Neuron (in vitro differentiated cells): ENCODE data around the gene CNPPD1.

ENCODE experiments used
- H2AFZ ChIP-seq: one replicate; pipeline ENCODE4 v1.6.1; 2013; ENCODE audit warnings: low read depth, mild to moderate bottlenecking, inconsistent platforms, low read length, moderate library complexity
- H3K27me3 ChIP-seq: one replicate; pipeline ENCODE4 v1.6.1; 2013; ENCODE audit warnings: low read length; ENCODE audit not compliant: insufficient read depth
- H3K36me3 ChIP-seq: one replicate; pipeline ENCODE4 v1.6.1; 2013; ENCODE audit warnings: low read length; ENCODE audit not compliant: insufficient read depth
- H3K4me1 ChIP-seq: one replicate; pipeline ENCODE4 v1.6.1; 2013; ENCODE audit warnings: low read length; ENCODE audit not compliant: insufficient read depth
- H3K4me3 ChIP-seq: 2 replicates; pipeline ENCODE4 v1.5.1; 2013; ENCODE audit warnings: mild to moderate bottlenecking, low read length, moderate library complexity
- H3K9me3 ChIP-seq: one replicate; pipeline ENCODE4 v1.6.1; 2013; ENCODE audit warnings: low read length

The CNPPD1 gene

DNA sequence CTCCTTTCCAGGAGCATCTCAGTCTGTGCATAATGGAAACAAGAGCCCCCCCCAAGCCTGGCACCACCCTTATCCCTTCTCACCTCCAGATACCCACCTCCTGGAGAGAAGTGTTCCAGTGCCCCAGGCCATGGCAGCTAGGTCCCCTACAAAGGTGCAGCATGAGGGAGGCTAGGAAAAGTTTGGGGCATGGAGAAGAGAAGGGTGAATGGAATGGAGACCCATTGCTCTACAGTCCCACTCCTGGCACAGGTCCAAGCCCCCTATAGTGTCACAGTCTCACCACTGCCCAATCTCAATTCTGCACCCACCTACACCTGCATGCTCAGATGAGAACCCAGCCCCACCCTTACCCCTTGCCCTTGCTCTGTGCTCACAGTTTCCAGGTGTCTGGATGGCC is 7.8 kb downstream of the CNPPD1 start:
- no peaks in the 10 kb centered on the region for H3K4me1 ChIP-seq
- no peaks in the 10 kb centered on the region for H3K27me3 ChIP-seq
- no peak overlapping the region for H3K4me3 ChIP-seq
- peaks cover 13% of the 10 kb centered on the region for H3K36me3 ChIP-seq
- no peaks in the 10 kb centered on the region for H3K9me3 ChIP-seq
- H2AFZ ChIP-seq: no peak overlapping the region

DNA sequence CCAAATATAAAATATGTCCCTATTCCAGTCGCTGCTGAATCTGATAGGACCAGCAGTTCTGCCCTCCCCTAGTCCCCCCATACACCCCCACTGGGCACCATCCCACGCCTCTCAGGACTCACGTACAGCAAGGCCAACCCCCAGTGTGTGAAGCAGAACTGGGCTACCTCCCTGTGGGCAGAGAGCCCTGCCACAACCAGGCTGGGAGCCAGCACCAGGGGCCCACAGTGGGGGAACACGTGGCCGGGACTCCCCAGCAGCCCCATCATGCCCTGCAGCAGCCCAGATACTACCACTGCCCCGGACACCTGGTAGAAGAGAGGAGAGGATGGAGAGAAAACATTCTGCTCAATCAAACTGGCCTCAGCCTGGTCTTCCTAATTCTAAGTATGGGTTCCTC is 8.2 kb downstream of the CNPPD1 start:
- Histone ChIP-seq H3K9me3 (no peaks in the 10 kb centered on the region), H3K36me3 (peaks cover 8% of the 10 kb centered on the region), H3K27me3 (no peaks in the 10 kb centered on the region), H3K4me3 (no peak overlapping the region), H3K4me1 (no peaks in the 10 kb centered on the region), H2AFZ (no peak overlapping the region)

DNA sequence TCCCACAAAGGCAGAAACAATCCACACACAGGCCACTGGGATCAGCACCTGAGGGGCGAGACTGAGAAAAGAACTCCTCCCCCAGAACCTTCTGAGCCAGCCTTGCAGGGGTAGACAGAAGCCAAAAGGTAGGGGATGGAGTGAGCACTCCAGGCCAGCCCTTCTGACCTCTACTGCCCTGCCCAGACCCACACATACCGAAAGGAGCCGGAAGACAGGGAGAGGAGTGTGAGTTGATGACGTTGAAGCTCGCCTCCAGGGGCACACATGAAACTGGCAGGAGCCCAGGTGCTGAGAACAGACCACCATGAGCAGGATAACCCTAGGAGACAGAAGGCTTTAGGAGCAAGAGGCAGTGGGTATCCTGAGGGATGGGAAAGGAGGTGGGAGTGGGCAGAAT is 8.7 kb downstream of the CNPPD1 start:
- H3K4me3 ChIP-seq: no peak overlapping the region
- H3K4me1 ChIP-seq: no peaks in the 10 kb centered on the region
- H3K36me3 ChIP-seq: peaks cover 6% of the 10 kb centered on the region
- no peaks in the 10 kb centered on the region for H3K9me3 ChIP-seq
- no peak overlapping the region for H2AFZ ChIP-seq
- no peaks in the 10 kb centered on the region for H3K27me3 ChIP-seq

DNA sequence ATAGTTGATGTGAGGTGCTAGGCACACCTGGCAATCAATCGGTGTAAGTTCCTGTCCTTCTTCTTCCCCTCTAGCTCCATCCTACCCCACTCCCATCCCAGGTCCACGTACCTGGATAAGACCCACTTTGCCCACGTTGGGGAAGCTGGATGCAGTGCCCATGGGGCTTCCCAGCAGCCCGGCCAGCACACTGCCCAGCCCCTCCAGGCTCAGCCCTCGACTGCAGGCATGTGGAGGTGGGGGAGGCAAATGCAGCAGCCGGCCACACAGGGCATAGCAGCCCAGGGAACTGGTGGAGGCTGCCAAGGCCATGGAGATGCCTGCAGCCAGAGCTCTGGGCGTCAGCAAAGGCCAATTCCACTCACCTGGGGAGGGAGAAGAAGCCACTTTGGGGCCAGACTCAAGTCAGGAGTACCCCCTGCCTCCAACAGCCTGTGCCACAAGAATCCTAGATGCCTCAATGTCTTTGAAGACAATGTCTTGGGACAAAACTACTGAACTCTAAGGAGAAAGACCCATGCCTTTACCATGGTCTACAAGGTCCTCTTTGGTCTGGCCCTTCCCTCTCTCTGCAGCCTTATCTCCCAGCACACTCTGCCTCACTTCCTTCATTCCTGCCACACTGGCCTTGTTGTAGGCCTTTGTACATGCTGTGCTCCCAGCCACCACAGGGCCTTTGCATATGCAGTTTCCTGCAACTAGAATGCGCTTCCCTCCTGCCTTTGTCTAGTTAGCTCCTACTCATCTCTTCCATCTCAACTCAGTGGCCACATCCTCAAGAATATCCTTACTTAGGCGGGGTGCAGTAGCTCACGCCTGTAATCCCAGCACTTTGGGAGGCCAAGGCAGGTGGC is 11.4 kb downstream of the CNPPD1 start:
- Histone ChIP-seq H3K36me3 (no peaks in the 10 kb centered on the region), H3K9me3 (no peaks in the 10 kb centered on the region), H3K4me3 (no peak overlapping the region), H3K27me3 (no peaks in the 10 kb centered on the region), H2AFZ (no peak overlapping the region), H3K4me1 (peaks cover 4% of the 10 kb centered on the region)

- H3K27me3 ChIP-seq: no peaks in the 10 kb centered on the region
- H2AFZ ChIP-seq: no peak overlapping the region
- H3K4me1 ChIP-seq: peaks cover 9% of the 10 kb centered on the region
- H3K9me3 ChIP-seq: no peaks in the 10 kb centered on the region
- no peaks in the 10 kb centered on the region for H3K36me3 ChIP-seq
- no peak overlapping the region for H3K4me3 ChIP-seq
Observed at GRCh38 chr2:219163156-219163555, 13.6 kb downstream of the CNPPD1 start.

GRCh38 chr2:219161097-219161496 is 15.6 kb downstream of the CNPPD1 start:
- no peaks in the 10 kb centered on the region for H3K9me3 ChIP-seq
- peaks cover 14% of the 10 kb centered on the region for H3K36me3 ChIP-seq
- H2AFZ ChIP-seq: peak overlapping the region; percentile 75
- no peaks in the 10 kb centered on the region for H3K27me3 ChIP-seq
- H3K4me3 ChIP-seq: peak overlapping the region; percentile 62
- peaks cover 9% of the 10 kb centered on the region for H3K4me1 ChIP-seq

GRCh38 chr2:219160186-219161017 is 16.3 kb downstream of the CNPPD1 start, which contains the start of gene NHEJ1:
TSS of gene NHEJ1 (minus strand) at chr2:219160815. CDS start at chr2:219158362, 2,453 bp downstream.
- no peaks in the 10 kb centered on the region for H3K9me3 ChIP-seq
- H2AFZ ChIP-seq: peak within 1 kb of the TSS; percentile 75
- H3K4me1 ChIP-seq: peaks cover 9% of the 10 kb centered on the region
- peak within 1 kb of the TSS; percentile 62 for H3K4me3 ChIP-seq
- H3K36me3 ChIP-seq: peaks cover 14% of the 10 kb centered on the region
- H3K27me3 ChIP-seq: no peaks in the 10 kb centered on the region

GRCh38 chr2:219159771-219160185 is 16.9 kb downstream of the CNPPD1 start:
- no peaks in the 10 kb centered on the region for H3K27me3 ChIP-seq
- H2AFZ ChIP-seq: peak overlapping the region; percentile 75
- no peaks in the 10 kb centered on the region for H3K9me3 ChIP-seq
- peaks cover 9% of the 10 kb centered on the region for H3K4me1 ChIP-seq
- H3K4me3 ChIP-seq: peak overlapping the region; percentile 62
- H3K36me3 ChIP-seq: peaks cover 14% of the 10 kb centered on the region

- Histone ChIP-seq H3K4me3 (no peak overlapping the region), H3K4me1 (peaks cover 9% of the 10 kb centered on the region), H2AFZ (no peak overlapping the region), H3K9me3 (no peaks in the 10 kb centered on the region), H3K27me3 (no peaks in the 10 kb centered on the region), H3K36me3 (peaks cover 22% of the 10 kb centered on the region)
Observed at GRCh38 chr2:219158586-219158985, 18.1 kb downstream of the CNPPD1 start.

DNA sequence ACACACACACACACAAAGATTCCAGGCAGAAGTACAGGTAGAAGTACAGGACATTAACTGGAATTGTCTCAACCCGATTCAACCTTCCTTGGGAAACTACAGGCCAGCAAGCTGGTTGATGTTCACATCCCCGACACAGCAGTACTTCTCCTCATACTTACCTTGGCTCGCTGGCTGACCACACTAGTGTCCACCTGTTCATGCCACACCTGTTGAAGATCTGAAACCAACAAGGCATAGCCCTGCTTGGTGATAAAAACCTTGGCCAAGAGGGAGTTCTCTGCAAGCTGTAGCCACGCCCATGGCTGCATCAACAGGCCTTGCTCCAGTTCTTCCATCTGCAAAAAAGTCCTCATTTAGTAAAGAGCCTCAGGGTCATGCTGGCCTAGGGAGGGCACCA is 18.7 kb downstream of the CNPPD1 start:
- H3K9me3 ChIP-seq: no peaks in the 10 kb centered on the region
- H3K4me1 ChIP-seq: peaks cover 9% of the 10 kb centered on the region
- H3K27me3 ChIP-seq: no peaks in the 10 kb centered on the region

DNA sequence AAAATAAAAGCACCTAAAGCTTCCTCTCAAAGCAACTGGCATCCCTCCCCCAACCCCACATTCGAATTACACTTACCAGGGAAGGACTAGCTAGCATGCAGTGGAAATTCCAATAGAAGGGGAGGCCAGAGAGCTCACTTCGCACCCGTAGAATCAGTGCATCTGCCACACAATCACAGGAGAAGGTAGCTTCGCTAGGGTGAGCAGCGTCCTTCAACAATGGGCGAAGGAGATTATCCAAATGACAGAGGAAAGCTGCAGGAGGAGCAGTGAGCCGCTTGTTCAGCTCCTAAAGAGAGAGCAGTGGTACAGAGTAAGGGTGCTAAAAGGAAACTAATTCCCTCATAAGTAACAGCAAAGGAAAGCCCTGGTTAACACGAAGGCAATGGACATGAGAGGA is 19.3 kb downstream of the CNPPD1 start:
- peaks cover 24% of the 10 kb centered on the region for H3K36me3 ChIP-seq
- no peak overlapping the region for H3K4me3 ChIP-seq
- H3K27me3 ChIP-seq: no peaks in the 10 kb centered on the region
- peaks cover 9% of the 10 kb centered on the region for H3K4me1 ChIP-seq
- H3K9me3 ChIP-seq: no peaks in the 10 kb centered on the region
- H2AFZ ChIP-seq: no peak overlapping the region

More for the DNA sequence above, 18.7 kb downstream of the CNPPD1 start:
- Histone ChIP-seq H2AFZ (no peak overlapping the region), H3K36me3 (peaks cover 24% of the 10 kb centered on the region), H3K4me3 (no peak overlapping the region)

DNA sequence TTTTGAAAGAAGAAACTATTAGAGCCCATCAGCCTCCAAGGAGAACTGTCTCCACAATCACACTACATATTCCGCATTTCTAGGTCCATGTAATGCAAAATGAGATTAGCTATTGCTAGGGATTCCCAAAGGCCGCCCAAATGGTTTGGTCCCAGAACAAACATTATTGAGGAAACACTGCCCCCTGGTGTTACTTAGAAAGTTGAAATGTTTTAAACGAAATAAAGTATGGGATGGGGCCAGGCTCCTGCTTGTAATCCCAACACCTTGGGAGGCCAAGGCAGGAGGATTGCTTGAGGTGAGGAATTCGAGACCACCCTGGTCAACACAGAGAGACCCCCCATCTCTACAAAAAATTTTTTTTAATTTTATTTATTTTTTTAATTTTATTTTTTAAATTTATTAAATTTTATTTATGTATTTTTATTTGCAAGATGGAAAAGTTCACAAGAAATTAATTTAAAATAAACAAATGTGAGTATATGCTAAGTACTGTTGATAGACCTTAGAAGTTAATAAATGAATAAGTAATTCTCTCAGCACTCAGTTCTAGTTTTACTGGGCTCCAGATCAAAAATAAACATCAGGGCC is 21.6 kb downstream of the CNPPD1 start:
- no peaks in the 10 kb centered on the region for H3K27me3 ChIP-seq
- H3K9me3 ChIP-seq: no peaks in the 10 kb centered on the region
- no peak overlapping the region for H2AFZ ChIP-seq
- peaks cover 5% of the 10 kb centered on the region for H3K4me1 ChIP-seq
- peaks cover 27% of the 10 kb centered on the region for H3K36me3 ChIP-seq
- no peak overlapping the region for H3K4me3 ChIP-seq

- H3K36me3 ChIP-seq: peaks cover 36% of the 10 kb centered on the region
- H2AFZ ChIP-seq: no peak overlapping the region
- H3K9me3 ChIP-seq: no peaks in the 10 kb centered on the region
- peaks cover 4% of the 10 kb centered on the region for H3K4me1 ChIP-seq
- no peak overlapping the region for H3K4me3 ChIP-seq
- no peaks in the 10 kb centered on the region for H3K27me3 ChIP-seq
Observed at GRCh38 chr2:219149667-219150066, 27.1 kb downstream of the CNPPD1 start.
